ENCODE data around the gene ARMC7. TPM values are rescaled to one million over a fixed set of nuclear protein-coding genes. Genes with fewer than 3 reads are reported as not detected.

The ARMC7 gene
- total and polyA plus RNA-seq, 2 of the 13 experiments (the other 11 are each of a cell fraction or from before 2014, with no cell fraction given) = 3.9 to 4.2 TPM

DNA sequence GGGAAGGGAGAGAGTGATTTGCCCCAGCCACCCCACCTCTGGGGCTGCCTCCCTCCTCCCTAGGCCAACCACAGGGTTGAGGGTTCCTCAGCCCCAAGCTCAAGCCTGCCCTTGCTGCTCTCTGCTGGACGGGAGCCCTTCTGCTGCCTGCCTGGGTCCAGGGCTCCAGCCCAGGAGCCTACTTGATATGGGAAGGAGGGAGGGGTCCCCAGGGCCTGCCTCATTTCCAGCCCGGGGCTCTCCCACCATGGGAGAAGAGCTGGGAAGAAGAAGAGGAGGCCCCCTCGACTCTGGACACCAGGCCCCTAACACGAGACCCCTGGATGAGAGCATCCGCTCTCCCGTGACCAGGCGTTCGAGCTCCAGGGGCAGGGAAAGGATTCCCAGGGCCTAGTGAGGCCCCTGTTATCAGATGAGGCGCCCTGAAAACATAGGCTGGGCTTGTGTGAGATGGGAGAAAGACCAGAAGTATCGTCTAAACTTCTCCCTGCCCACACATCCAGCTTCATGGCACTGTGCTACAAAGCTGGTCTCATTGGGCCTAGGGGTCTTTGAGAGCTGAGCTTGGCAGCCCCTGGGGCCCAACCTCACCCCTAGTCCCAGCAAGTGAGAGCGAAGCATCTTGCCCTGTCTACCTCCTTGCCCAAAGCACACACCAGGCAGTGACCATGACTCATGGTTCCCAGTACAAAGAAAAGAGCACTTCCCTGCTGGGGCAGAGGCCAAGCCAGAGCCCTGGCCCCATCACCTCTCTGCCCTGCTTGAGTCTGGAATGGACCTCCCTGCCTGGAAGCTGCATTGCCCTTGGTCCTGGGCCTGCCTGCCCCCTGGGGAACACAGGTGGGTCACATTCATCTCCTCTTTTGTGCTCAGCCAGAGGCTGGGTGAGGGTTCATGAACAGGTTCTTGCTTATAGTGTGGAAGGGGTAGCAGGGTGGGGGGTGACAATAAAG, 21.0 kb upstream of the ARMC7 start:
- ATAC-seq = peak; percentile 22
- Histone ChIP-seq H3K9me3 (ENCODE audit: low read length) (no peaks in the 10 kb centered on the region), H3K4me1 (ENCODE audit: insufficient read depth, low read length) (peaks cover 97% of the 10 kb centered on the region), H3K9ac (ENCODE audit: insufficient read depth, low read depth, low read length) (peak overlapping the region; percentile 75), H3K27ac (ENCODE audit: extremely low read length, insufficient read depth, low read length) (peak overlapping the region; percentile 5), H2AFZ (ENCODE audit: low read length) (no peak overlapping the region), H3K4me2 (ENCODE audit: low read depth, low read length) (peak overlapping the region; percentile 90), H3K36me3 (replicated peaks in 1 of 2; ENCODE audit: control insufficient read depth in 1 of 2, insufficient read depth in 2 of 2, low read length in 2 of 2) (no peaks in the 10 kb centered on the region), H3K4me3 (replicated peaks in 1 of 3; ENCODE audit: insufficient read depth in 1 of 3, low read depth in 2 of 3, low read length in 3 of 3) (peak overlapping the region; percentile 57 to 76 (median 68); a peak in 5 of 6 replicates), H3K79me2 (ENCODE audit: insufficient read depth, low read length) (no peaks in the 10 kb centered on the region), H4K20me1 (ENCODE audit: insufficient read depth, low read length) (no peaks in the 10 kb centered on the region; the same call in 1 of the 2 replicates), H3K27me3 (ENCODE audit: control insufficient read depth in 1 of 2, insufficient read depth in 2 of 2, low read length in 2 of 2) (peaks cover 0 to 17% of the 10 kb centered on the region in 2 experiments; a peak in 1 of 5 replicates)
- WGBS (ENCODE audit: low lambda C conversion rate) = 21% methylated on average over 11 of the region's 11 CpGs
- no peak for FAIRE-seq
- peak; percentile 57 for DNase-seq (ENCODE audit: low spot score)
- POLR2A ChIA-PET = interaction anchor here (0.6 to 3.8 kb wide), 18 partner anchors 7 to 220 kb away, joined by 3 to 20 read pairs (median 8); partner anchors contain the start of genes ARMC7 and MRPL58
- in situ Hi-C loops (cut with HindIII; ENCODE audit: extremely low pct_ligation_motif_present, low pct_unique_long_range_greater_than_20kb) (no loop called here), intact Hi-C loops (cut with micrococcal nuclease; ENCODE audit: unreplicated experiment) (loop anchor here (5.0 kb wide), 1 partner anchor 41 kb away; the partner anchor contains the start of genes ATP5PD and KCTD2)
- CTCF ChIA-PET (ENCODE audit: low intra/inter-chr PET ratio, low total read pairs) = no interaction called here
- TSS peak; percentile 75 for BruUV-seq (replicated peaks)
- TF ChIP-seq, protein P1, sequence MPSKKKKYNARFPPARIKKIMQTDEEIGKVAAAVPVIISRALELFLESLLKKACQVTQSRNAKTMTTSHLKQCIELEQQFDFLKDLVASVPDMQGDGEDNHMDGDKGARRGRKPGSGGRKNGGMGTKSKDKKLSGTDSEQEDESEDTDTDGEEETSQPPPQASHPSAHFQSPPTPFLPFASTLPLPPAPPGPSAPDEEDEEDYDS (CRISPR knock-in tag; IDR thresholded peaks at IDR 0.05) = peak; percentile 52; the same call in 1 of the 2 replicates
- TF ChIP-seq, protein P2, sequence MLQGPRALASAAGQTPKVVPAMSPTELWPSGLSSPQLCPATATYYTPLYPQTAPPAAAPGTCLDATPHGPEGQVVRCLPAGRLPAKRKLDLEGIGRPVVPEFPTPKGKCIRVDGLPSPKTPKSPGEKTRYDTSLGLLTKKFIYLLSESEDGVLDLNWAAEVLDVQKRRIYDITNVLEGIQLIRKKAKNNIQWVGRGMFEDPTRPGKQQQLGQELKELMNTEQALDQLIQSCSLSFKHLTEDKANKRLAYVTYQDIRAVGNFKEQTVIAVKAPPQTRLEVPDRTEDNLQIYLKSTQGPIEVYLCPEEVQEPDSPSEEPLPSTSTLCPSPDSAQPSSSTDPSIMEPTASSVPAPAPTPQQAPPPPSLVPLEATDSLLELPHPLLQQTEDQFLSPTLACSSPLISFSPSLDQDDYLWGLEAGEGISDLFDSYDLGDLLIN (CRISPR knock-in tag; IDR thresholded peaks at IDR 0.05; ENCODE audit: borderline replicate concordance) = no peak
- TF ChIP-seq, protein P3, sequence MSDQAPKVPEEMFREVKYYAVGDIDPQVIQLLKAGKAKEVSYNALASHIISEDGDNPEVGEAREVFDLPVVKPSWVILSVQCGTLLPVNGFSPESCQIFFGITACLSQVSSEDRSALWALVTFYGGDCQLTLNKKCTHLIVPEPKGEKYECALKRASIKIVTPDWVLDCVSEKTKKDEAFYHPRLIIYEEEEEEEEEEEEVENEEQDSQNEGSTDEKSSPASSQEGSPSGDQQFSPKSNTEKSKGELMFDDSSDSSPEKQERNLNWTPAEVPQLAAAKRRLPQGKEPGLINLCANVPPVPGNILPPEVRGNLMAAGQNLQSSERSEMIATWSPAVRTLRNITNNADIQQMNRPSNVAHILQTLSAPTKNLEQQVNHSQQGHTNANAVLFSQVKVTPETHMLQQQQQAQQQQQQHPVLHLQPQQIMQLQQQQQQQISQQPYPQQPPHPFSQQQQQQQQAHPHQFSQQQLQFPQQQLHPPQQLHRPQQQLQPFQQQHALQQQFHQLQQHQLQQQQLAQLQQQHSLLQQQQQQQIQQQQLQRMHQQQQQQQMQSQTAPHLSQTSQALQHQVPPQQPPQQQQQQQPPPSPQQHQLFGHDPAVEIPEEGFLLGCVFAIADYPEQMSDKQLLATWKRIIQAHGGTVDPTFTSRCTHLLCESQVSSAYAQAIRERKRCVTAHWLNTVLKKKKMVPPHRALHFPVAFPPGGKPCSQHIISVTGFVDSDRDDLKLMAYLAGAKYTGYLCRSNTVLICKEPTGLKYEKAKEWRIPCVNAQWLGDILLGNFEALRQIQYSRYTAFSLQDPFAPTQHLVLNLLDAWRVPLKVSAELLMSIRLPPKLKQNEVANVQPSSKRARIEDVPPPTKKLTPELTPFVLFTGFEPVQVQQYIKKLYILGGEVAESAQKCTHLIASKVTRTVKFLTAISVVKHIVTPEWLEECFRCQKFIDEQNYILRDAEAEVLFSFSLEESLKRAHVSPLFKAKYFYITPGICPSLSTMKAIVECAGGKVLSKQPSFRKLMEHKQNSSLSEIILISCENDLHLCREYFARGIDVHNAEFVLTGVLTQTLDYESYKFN (CRISPR knock-in tag; conservative IDR thresholded peaks at IDR 0.05) = peak; percentile 63
- peak; percentile 58; the same call in 1 of the 2 replicates for TF ChIP-seq ZNF263 (CRISPR knock-in tag; IDR thresholded peaks at IDR 0.05)
- TF ChIP-seq, protein P4, sequence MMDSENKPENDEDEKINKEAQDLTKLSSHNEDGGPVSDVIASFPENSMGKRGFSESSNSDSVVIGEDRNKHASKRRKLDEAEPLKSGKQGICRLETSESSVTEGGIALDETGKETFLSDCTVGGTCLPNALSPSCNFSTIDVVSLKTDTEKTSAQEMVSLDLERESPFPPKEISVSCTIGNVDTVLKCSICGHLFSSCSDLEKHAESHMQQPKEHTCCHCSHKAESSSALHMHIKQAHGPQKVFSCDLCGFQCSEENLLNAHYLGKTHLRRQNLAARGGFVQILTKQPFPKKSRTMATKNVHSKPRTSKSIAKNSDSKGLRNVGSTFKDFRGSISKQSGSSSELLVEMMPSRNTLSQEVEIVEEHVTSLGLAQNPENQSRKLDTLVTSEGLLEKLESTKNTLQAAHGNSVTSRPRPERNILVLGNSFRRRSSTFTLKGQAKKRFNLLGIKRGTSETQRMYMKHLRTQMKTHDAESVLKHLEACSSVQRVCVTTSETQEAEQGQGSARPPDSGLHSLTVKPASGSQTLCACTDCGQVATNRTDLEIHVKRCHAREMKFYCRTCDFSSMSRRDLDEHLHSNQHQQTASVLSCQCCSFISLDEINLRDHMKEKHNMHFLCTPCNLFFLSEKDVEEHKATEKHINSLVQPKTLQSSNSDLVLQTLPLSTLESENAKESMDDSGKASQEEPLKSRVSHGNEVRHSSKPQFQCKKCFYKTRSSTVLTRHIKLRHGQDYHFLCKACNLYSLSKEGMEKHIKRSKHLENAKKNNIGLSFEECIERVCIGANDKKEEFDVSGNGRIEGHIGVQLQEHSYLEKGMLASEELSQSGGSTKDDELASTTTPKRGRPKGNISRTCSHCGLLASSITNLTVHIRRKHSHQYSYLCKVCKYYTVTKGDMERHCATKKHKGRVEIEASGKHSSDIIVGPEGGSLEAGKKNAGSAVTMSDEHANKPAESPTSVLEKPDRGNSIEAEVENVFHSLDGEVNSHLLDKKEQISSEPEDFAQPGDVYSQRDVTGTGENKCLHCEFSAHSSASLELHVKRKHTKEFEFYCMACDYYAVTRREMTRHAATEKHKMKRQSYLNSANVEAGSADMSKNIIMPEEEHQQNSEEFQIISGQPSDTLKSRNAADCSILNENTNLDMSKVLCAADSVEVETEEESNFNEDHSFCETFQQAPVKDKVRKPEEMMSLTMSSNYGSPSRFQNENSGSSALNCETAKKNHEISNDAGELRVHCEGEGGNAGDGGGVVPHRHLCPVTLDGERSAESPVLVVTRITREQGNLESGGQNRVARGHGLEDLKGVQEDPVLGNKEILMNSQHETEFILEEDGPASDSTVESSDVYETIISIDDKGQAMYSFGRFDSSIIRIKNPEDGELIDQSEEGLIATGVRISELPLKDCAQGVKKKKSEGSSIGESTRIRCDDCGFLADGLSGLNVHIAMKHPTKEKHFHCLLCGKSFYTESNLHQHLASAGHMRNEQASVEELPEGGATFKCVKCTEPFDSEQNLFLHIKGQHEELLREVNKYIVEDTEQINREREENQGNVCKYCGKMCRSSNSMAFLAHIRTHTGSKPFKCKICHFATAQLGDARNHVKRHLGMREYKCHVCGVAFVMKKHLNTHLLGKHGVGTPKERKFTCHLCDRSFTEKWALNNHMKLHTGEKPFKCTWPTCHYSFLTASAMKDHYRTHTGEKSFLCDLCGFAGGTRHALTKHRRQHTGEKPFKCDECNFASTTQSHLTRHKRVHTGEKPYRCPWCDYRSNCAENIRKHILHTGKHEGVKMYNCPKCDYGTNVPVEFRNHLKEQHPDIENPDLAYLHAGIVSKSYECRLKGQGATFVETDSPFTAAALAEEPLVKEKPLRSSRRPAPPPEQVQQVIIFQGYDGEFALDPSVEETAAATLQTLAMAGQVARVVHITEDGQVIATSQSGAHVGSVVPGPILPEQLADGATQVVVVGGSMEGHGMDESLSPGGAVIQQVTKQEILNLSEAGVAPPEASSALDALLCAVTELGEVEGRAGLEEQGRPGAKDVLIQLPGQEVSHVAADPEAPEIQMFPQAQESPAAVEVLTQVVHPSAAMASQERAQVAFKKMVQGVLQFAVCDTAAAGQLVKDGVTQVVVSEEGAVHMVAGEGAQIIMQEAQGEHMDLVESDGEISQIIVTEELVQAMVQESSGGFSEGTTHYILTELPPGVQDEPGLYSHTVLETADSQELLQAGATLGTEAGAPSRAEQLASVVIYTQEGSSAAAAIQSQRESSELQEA (CRISPR knock-in tag; IDR thresholded peaks at IDR 0.05; ENCODE audit: not compliant biosample characterization) = peak; percentile 20
